Neural progenitor cell (in vitro differentiated cells): ENCODE results near the gene ELMO1.

Experiments used
- EZH2 ChIP-seq: fragments of 200-600 bp; sonication (generic); IDR thresholded peaks from 2 replicates; pipeline ENCODE4 v1.6.1; 2017; ENCODE audit warnings: antibody characterized with exemption, mild to moderate bottlenecking, moderate library complexity
- EZH2phosphoT487 ChIP-seq: fragments of 200-600 bp; sonication (generic); IDR thresholded peaks from 2 replicates; pipeline ENCODE4 v1.6.1; 2017; ENCODE audit warnings: antibody characterized with exemption
- TF ChIP-seq, protein P1 (sequence below): fragments of 200-600 bp; sonication (generic); IDR thresholded peaks from 2 replicates; pipeline ENCODE4 v1.5.1; 2017; ENCODE audit warnings: antibody characterized with exemption, mild to moderate bottlenecking

DNA sequence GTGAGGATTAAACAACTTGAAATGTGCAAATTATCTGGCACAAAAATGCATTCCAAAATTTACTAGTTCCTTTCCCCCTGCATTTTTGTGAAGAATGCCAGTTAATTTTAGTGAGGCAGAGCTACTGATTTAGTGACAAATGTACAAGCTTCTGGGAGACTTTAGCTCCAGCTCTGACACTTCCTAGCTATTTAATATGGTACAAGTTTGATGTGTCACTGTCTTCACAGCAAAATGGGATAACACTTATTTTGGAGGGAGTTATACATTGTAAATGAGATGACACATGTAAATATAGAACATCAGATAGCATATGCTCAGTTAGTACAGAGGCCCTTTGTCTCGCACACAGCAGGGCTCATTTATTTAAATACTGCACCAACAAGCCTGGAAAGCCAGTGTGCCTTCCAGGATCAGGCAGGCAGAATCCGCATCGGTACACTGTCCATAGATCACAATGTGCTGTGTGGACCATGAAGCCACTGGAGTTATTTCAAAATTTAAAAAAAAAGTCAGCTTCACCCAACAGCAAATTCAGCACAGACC is 48.7 kb downstream of the ELMO1 start:
- TF ChIP-seq EZH2, result no peak
- TF ChIP-seq, protein P1, sequence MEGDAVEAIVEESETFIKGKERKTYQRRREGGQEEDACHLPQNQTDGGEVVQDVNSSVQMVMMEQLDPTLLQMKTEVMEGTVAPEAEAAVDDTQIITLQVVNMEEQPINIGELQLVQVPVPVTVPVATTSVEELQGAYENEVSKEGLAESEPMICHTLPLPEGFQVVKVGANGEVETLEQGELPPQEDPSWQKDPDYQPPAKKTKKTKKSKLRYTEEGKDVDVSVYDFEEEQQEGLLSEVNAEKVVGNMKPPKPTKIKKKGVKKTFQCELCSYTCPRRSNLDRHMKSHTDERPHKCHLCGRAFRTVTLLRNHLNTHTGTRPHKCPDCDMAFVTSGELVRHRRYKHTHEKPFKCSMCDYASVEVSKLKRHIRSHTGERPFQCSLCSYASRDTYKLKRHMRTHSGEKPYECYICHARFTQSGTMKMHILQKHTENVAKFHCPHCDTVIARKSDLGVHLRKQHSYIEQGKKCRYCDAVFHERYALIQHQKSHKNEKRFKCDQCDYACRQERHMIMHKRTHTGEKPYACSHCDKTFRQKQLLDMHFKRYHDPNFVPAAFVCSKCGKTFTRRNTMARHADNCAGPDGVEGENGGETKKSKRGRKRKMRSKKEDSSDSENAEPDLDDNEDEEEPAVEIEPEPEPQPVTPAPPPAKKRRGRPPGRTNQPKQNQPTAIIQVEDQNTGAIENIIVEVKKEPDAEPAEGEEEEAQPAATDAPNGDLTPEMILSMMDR, result no peak
- TF ChIP-seq EZH2phosphoT487, result no peak
